ENCODE data around the gene RHO. TPM values are rescaled to one million over a fixed set of nuclear protein-coding genes. Genes with fewer than 3 reads are reported as not detected.

Gene RHO
- total RNA-seq, 2 donors from 2014 or later: 0.22 to 0.26 TPM

DNA sequence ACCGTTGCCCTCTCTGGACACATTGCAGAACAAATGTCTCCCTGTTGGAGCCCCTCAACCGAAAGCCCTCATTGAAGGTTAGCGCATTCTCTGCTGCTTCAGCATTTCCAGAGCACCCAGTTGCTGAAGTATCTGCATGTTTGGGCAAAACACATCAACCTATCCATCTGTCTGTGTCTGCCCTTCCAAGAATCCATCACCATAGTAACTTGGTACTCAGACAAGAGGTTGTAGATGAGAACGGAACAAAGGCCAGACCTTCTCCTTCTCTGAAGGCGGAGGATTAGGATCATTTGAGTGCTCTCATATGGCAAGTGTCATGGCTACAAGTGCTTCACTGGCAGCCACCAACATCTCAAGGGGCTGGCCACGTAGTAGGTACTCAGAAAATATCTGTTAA, 23.1 kb upstream of the RHO start:
- Mint-ChIP-seq H3K36me3 (ENCODE audit: low read depth) (peaks cover 43% of the 10 kb centered on the region), H3K4me3 (no peak overlapping the region), H3K27me3 (ENCODE audit: insufficient read depth) (no peaks in the 10 kb centered on the region), H3K27ac (no peak overlapping the region), H3K4me1 (no peaks in the 10 kb centered on the region), H3K9me3 (no peaks in the 10 kb centered on the region)
- Histone ChIP-seq H3K27ac (ENCODE audit: low read depth, low read length) (no peak overlapping the region), H3K4me1 (ENCODE audit: control insufficient read depth, insufficient read depth, low read length) (peaks cover 3% of the 10 kb centered on the region), H3K9ac (ENCODE audit: extremely low read depth, low read length, poor library complexity, severe bottlenecking) (no peak overlapping the region), H3K27me3 (ENCODE audit: control insufficient read depth, insufficient read depth, low read length, poor library complexity, severe bottlenecking) (no peaks in the 10 kb centered on the region), H3K36me3 (ENCODE audit: control insufficient read depth, insufficient read depth, low read length) (peaks cover 46% of the 10 kb centered on the region), H3K4me3 (ENCODE audit: low read length) (no peak overlapping the region), H3K9me3 (ENCODE audit: control insufficient read depth, low read length) (no peaks in the 10 kb centered on the region)
- TF ChIP-seq, protein P1, sequence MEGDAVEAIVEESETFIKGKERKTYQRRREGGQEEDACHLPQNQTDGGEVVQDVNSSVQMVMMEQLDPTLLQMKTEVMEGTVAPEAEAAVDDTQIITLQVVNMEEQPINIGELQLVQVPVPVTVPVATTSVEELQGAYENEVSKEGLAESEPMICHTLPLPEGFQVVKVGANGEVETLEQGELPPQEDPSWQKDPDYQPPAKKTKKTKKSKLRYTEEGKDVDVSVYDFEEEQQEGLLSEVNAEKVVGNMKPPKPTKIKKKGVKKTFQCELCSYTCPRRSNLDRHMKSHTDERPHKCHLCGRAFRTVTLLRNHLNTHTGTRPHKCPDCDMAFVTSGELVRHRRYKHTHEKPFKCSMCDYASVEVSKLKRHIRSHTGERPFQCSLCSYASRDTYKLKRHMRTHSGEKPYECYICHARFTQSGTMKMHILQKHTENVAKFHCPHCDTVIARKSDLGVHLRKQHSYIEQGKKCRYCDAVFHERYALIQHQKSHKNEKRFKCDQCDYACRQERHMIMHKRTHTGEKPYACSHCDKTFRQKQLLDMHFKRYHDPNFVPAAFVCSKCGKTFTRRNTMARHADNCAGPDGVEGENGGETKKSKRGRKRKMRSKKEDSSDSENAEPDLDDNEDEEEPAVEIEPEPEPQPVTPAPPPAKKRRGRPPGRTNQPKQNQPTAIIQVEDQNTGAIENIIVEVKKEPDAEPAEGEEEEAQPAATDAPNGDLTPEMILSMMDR (conservative IDR thresholded peaks at IDR 0.05): no peak
- no peak for DNase-seq
- 93% methylated on average over 5 to 6 of the region's 6 CpGs for whole genome bisulfite sequencing, 2 experiments (ENCODE audit: insufficient coverage in 1 of 2, insufficient read length in 1 of 2)

DNA sequence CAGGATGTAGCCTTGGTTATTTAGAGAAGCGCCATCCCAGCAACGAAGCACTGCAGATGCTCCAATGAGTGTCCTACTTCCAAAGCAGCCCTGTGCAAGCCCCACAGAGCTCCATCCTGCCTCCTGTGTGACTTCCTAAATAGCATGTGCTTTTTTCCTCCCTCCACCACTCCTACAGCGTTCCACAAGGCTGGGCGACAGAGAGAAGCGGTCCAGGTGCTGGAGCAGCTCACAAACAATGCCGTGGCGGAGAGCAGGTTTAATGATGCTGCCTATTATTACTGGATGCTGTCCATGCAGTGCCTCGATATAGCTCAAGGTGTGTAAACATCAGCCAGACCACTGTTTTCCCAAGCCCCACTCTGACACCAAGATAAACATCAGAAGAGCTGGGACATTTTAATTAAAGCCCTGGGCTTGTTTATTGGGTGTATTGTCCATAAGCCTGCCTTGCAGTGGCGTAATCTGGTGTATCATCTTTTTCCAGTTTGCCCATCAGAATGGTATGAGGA, 22.2 kb upstream of the RHO start:
- Mint-ChIP-seq H3K27me3 (ENCODE audit: insufficient read depth) (no peaks in the 10 kb centered on the region), H3K27ac (no peak overlapping the region), H3K4me3 (no peak overlapping the region), H3K4me1 (no peaks in the 10 kb centered on the region), H3K36me3 (ENCODE audit: low read depth) (peaks cover 35% of the 10 kb centered on the region), H3K9me3 (no peaks in the 10 kb centered on the region)
- Histone ChIP-seq H3K27ac (ENCODE audit: low read depth, low read length) (no peak overlapping the region), H3K36me3 (ENCODE audit: control insufficient read depth, insufficient read depth, low read length) (peaks cover 42% of the 10 kb centered on the region), H3K4me3 (ENCODE audit: low read length) (no peak overlapping the region), H3K9me3 (ENCODE audit: control insufficient read depth, low read length) (no peaks in the 10 kb centered on the region), H3K27me3 (ENCODE audit: control insufficient read depth, insufficient read depth, low read length, poor library complexity, severe bottlenecking) (no peaks in the 10 kb centered on the region), H3K9ac (ENCODE audit: extremely low read depth, low read length, poor library complexity, severe bottlenecking) (no peak overlapping the region), H3K4me1 (ENCODE audit: control insufficient read depth, insufficient read depth, low read length) (peaks cover 3% of the 10 kb centered on the region)
- WGBS, 2 experiments (ENCODE audit: insufficient coverage in 1 of 2, insufficient read length in 1 of 2): 94 to 97% methylated on average over 8 to 9 of the region's 9 CpGs
- TF ChIP-seq, protein P1 (conservative IDR thresholded peaks at IDR 0.05): no peak
- no peak for DNase-seq

DNA sequence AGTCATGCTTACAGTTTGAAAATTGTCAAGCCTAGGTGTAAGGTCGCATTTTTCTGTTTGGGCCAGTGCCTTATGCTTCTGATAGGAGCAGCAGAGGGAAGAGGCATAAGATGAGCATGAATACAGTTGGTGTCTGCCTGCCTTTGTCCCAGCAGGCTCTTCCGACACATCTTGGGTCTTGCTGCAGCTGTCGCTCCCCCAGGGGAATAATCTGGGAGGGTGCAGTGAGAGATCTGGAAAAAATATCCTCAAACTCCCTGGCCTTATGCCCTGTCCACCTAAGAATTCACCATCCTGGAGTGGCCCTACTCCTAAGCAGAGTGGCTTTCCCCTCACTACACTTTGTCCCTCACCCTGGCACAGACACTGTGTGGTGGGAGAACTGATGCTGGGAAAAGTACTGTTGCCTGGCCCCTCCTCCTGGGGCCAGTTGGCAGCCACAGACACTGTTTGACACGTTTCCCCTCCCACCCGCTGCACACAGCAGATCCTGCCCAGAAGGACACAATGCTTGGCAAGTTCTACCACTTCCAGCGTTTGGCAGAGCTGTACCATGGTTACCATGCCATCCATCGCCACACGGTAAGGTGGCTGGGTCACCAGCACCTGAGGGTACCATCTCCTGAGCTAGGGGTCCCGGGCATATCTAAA, 21.1 kb upstream of the RHO start:
- H3K27me3 Mint-ChIP-seq (ENCODE audit: insufficient read depth): no peaks in the 10 kb centered on the region
- no peak overlapping the region for H3K9ac ChIP-seq (ENCODE audit: extremely low read depth, low read length, poor library complexity, severe bottlenecking)
- WGBS, 2 experiments (ENCODE audit: insufficient coverage in 1 of 2, insufficient read length in 1 of 2): 95% methylated on average over 7 to 9 of the region's 9 CpGs
- H3K4me3 ChIP-seq (ENCODE audit: low read length): no peak overlapping the region
- peaks cover 39% of the 10 kb centered on the region for H3K36me3 Mint-ChIP-seq (ENCODE audit: low read depth)
- H3K9me3 Mint-ChIP-seq: no peaks in the 10 kb centered on the region
- no peak overlapping the region for H3K27ac ChIP-seq (ENCODE audit: low read depth, low read length)
- H3K4me1 Mint-ChIP-seq: no peaks in the 10 kb centered on the region
- H3K27ac Mint-ChIP-seq: no peak overlapping the region
- DNase-seq: no peak
- peaks cover 44% of the 10 kb centered on the region for H3K36me3 ChIP-seq (ENCODE audit: control insufficient read depth, insufficient read depth, low read length)
- TF ChIP-seq, protein P1 (conservative IDR thresholded peaks at IDR 0.05): no peak
- H3K9me3 ChIP-seq (ENCODE audit: control insufficient read depth, low read length): no peaks in the 10 kb centered on the region
- H3K4me3 Mint-ChIP-seq: no peak overlapping the region
- peaks cover 1% of the 10 kb centered on the region for H3K4me1 ChIP-seq (ENCODE audit: control insufficient read depth, insufficient read depth, low read length)
- no peaks in the 10 kb centered on the region for H3K27me3 ChIP-seq (ENCODE audit: control insufficient read depth, insufficient read depth, low read length, poor library complexity, severe bottlenecking)
